ENCODE data around the gene MTFMT.

Gene MTFMT

DNA sequence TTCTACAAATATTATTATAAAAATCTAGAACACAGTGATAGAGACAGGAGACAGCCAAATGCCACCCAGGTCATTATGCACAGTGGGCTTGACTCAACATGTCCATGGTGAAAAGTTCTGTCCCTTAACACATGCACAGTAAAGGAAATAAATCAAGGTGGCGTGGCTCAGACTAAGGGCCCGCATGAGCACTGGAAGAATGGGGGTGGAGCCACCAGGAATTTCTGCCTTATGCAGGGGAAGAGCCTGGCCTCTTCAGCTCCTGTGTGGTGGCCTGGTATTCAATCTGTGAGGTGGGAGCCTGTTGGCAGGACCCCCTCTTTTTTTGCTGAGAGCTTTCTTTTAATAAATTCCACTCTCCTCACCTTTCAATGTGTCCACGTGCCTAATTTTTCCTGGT is 22.6 kb downstream of the MTFMT start:
- TF ChIP-seq, protein P1, sequence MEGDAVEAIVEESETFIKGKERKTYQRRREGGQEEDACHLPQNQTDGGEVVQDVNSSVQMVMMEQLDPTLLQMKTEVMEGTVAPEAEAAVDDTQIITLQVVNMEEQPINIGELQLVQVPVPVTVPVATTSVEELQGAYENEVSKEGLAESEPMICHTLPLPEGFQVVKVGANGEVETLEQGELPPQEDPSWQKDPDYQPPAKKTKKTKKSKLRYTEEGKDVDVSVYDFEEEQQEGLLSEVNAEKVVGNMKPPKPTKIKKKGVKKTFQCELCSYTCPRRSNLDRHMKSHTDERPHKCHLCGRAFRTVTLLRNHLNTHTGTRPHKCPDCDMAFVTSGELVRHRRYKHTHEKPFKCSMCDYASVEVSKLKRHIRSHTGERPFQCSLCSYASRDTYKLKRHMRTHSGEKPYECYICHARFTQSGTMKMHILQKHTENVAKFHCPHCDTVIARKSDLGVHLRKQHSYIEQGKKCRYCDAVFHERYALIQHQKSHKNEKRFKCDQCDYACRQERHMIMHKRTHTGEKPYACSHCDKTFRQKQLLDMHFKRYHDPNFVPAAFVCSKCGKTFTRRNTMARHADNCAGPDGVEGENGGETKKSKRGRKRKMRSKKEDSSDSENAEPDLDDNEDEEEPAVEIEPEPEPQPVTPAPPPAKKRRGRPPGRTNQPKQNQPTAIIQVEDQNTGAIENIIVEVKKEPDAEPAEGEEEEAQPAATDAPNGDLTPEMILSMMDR (IDR thresholded peaks at IDR 0.05; ENCODE audit: low read depth, low read length, missing control alignments) = no peak
- no peak overlapping the region for H3K4me3 ChIP-seq (ENCODE audit: low read depth, low read length)
- DNase-seq (ENCODE audit: low read depth) = no peak

DNA sequence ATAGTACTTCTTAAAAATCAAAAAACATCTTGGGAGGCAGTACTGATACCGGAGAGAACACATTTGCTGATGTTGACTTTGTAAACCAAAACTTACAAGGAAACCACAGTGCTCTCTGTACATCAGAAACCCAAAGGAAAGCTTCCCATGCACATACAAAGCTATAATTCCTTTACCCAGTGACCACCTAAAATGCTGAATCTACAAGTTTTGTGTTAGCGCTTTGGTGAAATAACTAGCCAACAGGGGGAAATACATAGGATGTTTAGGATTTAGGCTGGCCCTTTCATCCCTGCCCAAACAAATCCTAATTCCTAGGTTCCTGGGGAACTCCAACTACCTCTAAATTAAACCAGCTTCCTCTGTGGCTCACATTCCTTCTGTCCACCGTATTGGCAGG is 24.4 kb downstream of the MTFMT start:
- no peak overlapping the region for H3K4me3 ChIP-seq (ENCODE audit: low read depth, low read length)
- TF ChIP-seq, protein P1 (IDR thresholded peaks at IDR 0.05; ENCODE audit: low read depth, low read length, missing control alignments) = no peak

DNA sequence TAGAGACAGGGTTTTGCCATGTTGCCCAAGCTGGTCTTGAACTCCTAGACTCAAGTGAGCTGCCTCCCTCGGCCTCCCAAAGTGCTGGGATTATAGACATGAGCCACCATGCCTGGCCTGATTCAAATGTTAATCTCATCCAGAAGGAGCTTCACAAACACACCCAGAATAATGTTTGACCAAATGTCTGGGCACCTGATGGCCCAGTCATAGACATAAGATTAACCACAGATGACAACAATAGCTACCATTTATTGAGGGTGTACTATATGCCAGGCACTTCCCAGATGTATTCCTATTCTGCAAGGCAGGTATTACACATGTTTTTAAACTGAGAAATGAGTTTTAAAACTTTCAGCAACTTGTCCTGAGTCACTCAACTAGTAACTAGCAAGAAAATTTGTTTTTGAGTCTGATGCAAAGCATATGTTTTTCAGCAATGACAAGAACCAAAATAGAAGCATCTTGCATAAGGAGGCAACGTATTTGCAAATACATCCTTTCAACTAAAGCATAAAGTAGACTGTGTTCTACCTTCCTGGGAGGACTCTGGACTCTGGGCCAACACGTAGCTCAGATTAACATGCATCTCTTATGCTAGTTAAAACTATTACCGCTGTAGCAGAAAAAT is 31.6 kb downstream of the MTFMT start:
- H3K4me3 ChIP-seq (ENCODE audit: low read depth, low read length) = no peak overlapping the region
- TF ChIP-seq, protein P1 (IDR thresholded peaks at IDR 0.05; ENCODE audit: low read depth, low read length, missing control alignments) = no peak
- DNase-seq (ENCODE audit: low read depth) = no peak

More for the DNA sequence above, 24.4 kb downstream of the MTFMT start:
- DNase-seq (ENCODE audit: low read depth) = no peak

DNA sequence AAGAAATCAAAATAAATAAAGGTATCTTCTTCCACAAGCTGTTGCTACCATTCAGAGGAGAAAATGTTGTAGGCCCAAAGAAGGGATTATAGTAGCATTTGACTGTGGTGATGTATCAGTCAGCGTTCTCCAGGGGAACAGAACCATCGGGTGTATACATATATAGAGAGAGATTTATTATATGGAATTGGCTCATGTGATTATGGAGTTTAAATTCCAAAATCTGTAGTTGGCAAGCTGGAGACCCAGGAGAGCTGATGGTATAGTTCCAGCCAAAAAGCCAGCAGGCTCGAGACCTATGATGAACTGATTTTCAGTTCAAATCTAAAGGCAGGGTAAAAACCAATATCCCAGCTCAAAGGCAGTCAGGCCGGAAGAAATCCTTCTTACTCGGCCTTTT is 32.4 kb downstream of the MTFMT start:
- TF ChIP-seq, protein P1 (IDR thresholded peaks at IDR 0.05; ENCODE audit: low read depth, low read length, missing control alignments) = no peak
- no peak for DNase-seq (ENCODE audit: low read depth)
- no peak overlapping the region for H3K4me3 ChIP-seq (ENCODE audit: low read depth, low read length)

DNA sequence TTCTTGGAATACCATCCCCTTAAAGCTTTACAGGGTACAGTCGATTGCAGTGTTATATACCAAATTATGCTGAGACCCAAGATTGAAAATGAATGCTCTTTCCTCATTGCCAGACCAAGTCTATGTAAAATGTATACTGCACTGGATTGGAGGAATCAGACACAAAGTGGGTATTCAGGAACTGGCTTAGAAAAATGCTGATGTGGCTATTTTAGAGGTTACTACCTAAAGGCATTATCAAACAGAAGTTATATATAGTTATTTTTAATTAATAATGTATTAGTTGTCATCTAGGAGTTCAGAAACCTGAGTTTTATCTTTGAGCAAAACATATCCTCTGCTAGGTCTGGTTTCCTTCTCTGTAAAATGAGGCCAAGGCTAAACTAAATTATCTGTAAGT is 36.1 kb downstream of the MTFMT start:
- no peak overlapping the region; the same call in 1 of the 2 replicates for H3K4me3 ChIP-seq (ENCODE audit: low read depth, low read length)
- TF ChIP-seq, protein P1 (IDR thresholded peaks at IDR 0.05; ENCODE audit: low read depth, low read length, missing control alignments) = no peak
- no peak for DNase-seq (ENCODE audit: low read depth)

DNA sequence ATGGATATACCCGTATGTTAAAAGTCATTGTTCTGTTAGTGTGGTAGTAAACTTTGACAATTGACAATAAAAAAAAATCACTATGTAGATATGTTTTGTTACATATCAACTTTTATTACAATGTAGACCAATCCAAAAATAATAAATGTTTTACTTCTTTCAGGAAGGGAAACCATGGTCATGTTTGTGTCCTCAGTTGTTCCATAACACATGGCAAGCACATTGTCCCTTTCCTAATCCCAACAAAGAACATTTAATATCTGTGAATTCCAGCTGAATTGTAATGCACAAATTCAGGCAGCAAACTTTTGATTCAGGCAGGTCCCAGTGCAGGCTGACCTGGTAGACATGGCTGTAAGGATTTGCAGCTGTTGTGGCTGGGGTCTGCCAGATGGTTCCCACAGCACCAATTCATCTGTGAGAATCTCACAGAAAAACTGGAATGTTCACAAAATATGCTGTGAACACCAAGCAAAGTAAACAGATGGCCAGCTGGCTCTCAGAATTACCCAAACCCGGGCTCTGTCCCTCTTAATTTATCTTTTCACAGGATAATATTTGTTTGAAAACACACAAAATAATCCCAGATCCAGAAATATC is 37.8 kb downstream of the MTFMT start:
- no peak overlapping the region for H3K4me3 ChIP-seq (ENCODE audit: low read depth, low read length)
- TF ChIP-seq, protein P1 (IDR thresholded peaks at IDR 0.05; ENCODE audit: low read depth, low read length, missing control alignments) = no peak
- DNase-seq (ENCODE audit: low read depth) = no peak

DNA sequence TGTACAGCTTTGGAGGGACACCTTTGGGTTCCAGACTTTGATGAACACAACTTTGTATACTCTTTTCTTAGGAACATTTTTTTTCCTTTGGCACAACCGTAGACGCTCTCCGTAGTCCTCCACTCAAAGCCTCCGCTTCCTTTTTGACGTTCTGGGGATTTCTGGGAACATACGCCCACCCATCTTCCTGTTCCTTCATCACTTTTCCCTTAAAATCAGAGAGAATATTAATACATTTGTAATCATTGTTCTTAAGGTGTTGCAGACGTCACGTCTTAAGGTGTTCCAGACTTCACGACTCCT is 39.3 kb downstream of the MTFMT start:
- TF ChIP-seq, protein P1 (IDR thresholded peaks at IDR 0.05; ENCODE audit: low read depth, low read length, missing control alignments) = no peak
- peak overlapping the region; percentile 98 for H3K4me3 ChIP-seq (ENCODE audit: low read depth, low read length)
- no peak for DNase-seq (ENCODE audit: low read depth)

Measured in GM12864 (cell line).